Body of pancreas (tissue), 4 donors: Measurements from ENCODE around the gene KCNN3. TPM values are rescaled to one million over a fixed set of nuclear protein-coding genes. Genes with fewer than 3 reads are reported as not detected.
"Not testable (repeated sequence)": the region's sequence is repeated elsewhere in the genome, so short reads cannot be mapped to it uniquely, and the experiment has no call there.

Source experiments
- ATAC-seq: fragments of 150-250 bp; one replicate; pipeline ENCODE4 v1.9.1; 2016
- DNase-seq, 4 donors: peaks; one replicate each; pipeline ENCODE4 v3.0.0-alpha.2; 2019
- H3K27ac ChIP-seq, 4 donors: fragments of 200-600 bp; sonication (generic); 1 replicate in 3 of 4; 2 replicates in 1 of 4; pipeline versions ENCODE4 v1.5.1 to v1.6.1; 2016 to 2019; ENCODE audit warnings: mild to moderate bottlenecking in 1 of 4, mixed read lengths in 1 of 4, moderate library complexity in 1 of 4
- H3K27me3 ChIP-seq, 2 donors: fragments of 200-600 bp; sonication (generic); one replicate each; pipeline ENCODE4 v1.6.0; 2016; ENCODE audit warnings: mild to moderate bottlenecking in 1 of 2
- H3K36me3 ChIP-seq, 2 donors: fragments of 200-600 bp; sonication (generic); replicated peaks in 1 of 2; 2 replicates each; pipeline ENCODE4 v1.5.1; 2016; ENCODE audit warnings: low read depth in 2 of 2; ENCODE audit not compliant: insufficient read depth in 1 of 2
- H3K4me1 ChIP-seq: fragments of 200-600 bp; sonication (generic); one replicate; pipeline ENCODE4 v1.6.0; 2016
- H3K4me3 ChIP-seq, 2 donors: fragments of 200-600 bp; sonication (generic); 1 replicate in 1 of 2; 2 replicates in 1 of 2; pipeline ENCODE4 v1.5.1; 2016 to 2019
- H3K9me3 ChIP-seq, 3 donors: fragments of 200-600 bp; sonication (generic); 1 replicate in 2 of 3; 2 replicates in 1 of 3; pipeline ENCODE4 v1.5.1; 2016
- POLR2A ChIP-seq, 3 donors: fragments of 450-650 bp; IDR thresholded peaks; one replicate each; pipeline ENCODE4 v1.6.1; 2016; ENCODE audit warnings: antibody characterized with exemption in 3 of 3, mild to moderate bottlenecking in 2 of 3
- WGBS, 2 donors: methylation state at CpG; one replicate each; pipeline ENCODE4 v1.1.5; 2017; 5-methylcytosine and 5-hydroxymethylcytosine counted together
- intact Hi-C: fragments of 100-400 bp; cut with DNase I; formaldehyde crosslinking; loops from one replicate; pipeline ENCODE4 v1.15.1; 2023
- total RNA-seq, 2 donors: library from RNA; depleted of rRNA; stranded (reverse); fragments of >200 nt; gene quantifications; one replicate each; pipeline ENCODE4 v1.1.0, GENCODE V29; 2016
- TF ChIP-seq, protein P1 (sequence below), 7 experiments: fragments of 450-650 bp in 4 of 7; fragments of 200-600 bp in 3 of 7; sonication (generic) in 3 of 7; IDR thresholded peaks; one replicate each; pipeline ENCODE4 v1.5.1; 2016 to 2019; ENCODE audit warnings: antibody characterized with exemption in 7 of 7

The KCNN3 gene
- total RNA-seq, 2 donors from 2014 or later: 0.33 to 1.6 TPM

DNA sequence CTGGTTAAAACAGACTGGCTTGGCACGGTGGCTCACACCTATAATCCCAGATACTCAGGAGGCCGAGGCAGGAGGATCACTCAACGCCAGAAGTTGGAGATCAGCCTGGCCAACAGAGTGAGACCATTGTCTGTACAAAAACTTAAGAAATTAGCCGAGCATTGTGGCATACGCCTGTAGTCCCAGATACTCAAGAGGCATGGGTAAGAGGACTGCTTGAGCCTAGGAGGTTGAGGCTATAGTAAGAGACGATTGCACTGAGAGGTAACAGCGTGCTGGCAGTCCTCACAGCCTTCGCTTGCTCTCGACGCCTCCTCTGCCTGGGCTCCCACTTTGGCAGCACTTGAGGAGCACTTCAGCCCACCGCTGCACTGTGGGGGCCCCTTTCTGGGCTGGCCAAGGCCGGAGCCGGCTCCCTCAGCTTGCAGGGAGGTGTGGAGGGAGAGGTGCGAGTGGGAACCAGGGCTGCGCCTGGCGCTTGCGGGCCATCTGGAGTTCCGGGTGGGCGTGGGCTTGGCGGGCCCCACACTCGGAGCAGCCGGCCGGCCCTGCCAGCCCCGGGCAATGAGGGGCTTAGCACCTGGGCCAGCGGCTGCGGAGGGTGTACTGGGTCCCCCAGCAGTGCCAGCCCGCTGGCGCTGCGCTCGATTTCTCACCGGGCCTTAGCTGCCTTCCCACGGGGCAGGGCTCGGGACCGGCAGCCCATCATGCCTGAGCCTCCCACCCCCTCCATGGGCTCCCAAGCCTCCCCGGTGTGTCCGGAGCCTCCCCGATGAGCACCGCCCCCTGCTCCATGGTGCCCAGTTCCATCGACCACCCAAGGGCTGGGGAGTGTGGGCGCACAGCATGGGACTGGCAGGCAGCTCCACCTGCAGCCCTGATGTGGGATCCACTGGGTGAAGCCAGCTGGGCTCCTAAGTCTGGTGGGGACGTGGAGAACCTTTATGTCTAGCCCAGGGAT lies 199.5 kb downstream of the KCNN3 start:
- DNase-seq, H3K27me3 ChIP-seq, H3K36me3 ChIP-seq, intact Hi-C loops, ATAC-seq, H3K4me1 ChIP-seq, H3K27ac ChIP-seq, H3K9me3 ChIP-seq, H3K4me3 ChIP-seq: not testable (repeated sequence)
- 75 to 82% methylated on average over 19 to 20 of the region's 41 CpGs for WGBS, 2 donors

DNA sequence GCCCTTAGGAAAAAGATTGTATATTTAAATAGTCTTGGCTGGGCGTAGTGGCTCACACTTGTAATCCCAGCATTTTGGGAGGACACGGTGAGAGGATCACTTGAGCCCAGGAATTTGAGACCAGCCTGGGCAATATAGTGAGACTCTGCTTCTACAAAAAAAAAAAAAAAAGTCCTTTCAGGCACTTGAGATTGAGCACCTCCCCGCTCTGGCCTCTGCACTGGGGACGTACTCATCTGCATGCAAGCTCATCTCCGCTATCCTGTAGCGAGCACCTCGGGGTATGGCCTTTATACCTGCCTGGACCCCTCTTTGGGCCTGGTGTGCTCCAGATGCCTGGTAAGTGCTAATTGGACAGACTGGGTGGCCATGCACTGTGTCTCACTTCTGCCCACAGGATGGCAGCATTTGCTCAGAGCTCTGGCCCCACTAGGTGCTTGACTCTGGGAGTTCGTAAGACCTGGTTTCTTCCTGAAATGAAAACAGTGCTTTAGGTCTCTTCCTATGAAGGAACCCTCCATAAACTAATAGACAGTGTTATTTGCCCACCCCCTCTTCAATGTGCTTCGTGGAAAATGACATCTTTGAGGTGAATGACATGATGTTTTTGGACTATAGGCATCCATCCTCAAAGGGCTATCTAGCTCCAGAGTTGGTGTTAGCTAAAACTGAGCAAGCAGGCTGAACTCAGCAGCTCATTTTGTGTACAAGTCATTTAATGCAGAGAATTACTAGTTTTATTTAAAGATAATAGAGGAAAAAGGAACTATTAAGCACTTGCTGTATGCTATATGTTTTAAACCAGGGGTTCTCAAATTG lies 200.4 kb downstream of the KCNN3 start:
- TF ChIP-seq POLR2A (IDR thresholded peaks at IDR 0.05): no peak
- TF ChIP-seq, protein P1, sequence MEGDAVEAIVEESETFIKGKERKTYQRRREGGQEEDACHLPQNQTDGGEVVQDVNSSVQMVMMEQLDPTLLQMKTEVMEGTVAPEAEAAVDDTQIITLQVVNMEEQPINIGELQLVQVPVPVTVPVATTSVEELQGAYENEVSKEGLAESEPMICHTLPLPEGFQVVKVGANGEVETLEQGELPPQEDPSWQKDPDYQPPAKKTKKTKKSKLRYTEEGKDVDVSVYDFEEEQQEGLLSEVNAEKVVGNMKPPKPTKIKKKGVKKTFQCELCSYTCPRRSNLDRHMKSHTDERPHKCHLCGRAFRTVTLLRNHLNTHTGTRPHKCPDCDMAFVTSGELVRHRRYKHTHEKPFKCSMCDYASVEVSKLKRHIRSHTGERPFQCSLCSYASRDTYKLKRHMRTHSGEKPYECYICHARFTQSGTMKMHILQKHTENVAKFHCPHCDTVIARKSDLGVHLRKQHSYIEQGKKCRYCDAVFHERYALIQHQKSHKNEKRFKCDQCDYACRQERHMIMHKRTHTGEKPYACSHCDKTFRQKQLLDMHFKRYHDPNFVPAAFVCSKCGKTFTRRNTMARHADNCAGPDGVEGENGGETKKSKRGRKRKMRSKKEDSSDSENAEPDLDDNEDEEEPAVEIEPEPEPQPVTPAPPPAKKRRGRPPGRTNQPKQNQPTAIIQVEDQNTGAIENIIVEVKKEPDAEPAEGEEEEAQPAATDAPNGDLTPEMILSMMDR (IDR thresholded peaks at IDR 0.05): peak; percentile 28 to 79 (median 68)
- no peaks in the 10 kb centered on the region for H3K4me1 ChIP-seq
- H3K36me3 ChIP-seq: no peaks in the 10 kb centered on the region
- no peak overlapping the region for H3K27ac ChIP-seq
- H3K4me3 ChIP-seq: no peak overlapping the region
- no peaks in the 10 kb centered on the region for H3K27me3 ChIP-seq
- intact Hi-C loops: loop anchor here (5.0 kb wide), 1 partner anchor 213 kb away; no protein-coding TSS in a partner anchor
- H3K9me3 ChIP-seq: no peaks in the 10 kb centered on the region
- ATAC-seq (peak; percentile 91), DNase-seq (peak; percentile 64 to 78 (median 74))
- 60 to 64% methylated on average over 7 to 9 of the region's 9 CpGs for WGBS, 2 donors

DNA sequence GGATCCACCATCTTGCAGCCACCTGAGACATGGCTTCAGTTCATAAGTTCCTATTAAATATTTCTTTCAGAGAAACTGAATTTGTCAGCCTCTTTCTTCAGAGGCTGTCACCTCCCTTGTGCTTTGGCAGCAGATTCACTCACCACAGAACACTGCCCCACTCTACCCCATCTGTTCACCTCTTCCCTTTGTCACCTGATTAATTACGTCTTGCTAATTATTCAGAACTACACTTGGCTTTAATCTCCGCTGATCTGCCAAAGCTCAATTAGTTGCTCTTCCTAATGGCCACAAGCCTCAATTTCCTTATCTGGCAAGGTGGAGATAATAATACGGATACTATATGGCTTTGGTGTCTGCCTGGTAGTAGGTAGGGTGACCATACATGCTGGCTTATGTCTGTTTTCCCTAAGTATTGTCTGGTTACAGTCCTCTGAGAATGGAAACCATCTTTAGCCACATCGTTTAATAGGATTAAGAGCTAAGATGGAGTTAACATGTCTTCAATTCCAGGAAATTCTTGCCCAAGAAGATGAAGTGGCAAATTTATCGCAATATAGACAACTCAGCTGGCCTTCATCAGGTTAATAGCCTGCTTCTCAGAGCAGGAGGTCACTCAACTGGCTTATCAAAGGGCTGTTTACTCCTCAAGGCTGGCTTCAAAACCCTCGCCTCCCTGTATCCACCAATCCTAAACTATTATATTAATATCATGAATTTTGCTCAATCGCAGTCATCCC lies 203.9 kb downstream of the KCNN3 start:
- intact Hi-C loops: loop anchor here (5.0 kb wide), 1 partner anchor 216 kb away; no protein-coding TSS in a partner anchor
- no peak for TF ChIP-seq POLR2A (IDR thresholded peaks at IDR 0.05)
- TF ChIP-seq, protein P1 (IDR thresholded peaks at IDR 0.05): no peak
- DNase-seq (no peak), ATAC-seq (no peak)
- H3K4me1 ChIP-seq: no peaks in the 10 kb centered on the region
- H3K36me3 ChIP-seq: no peaks in the 10 kb centered on the region
- H3K4me3 ChIP-seq: no peak overlapping the region
- 65 to 73% methylated on average over 7 of the region's 7 CpGs for WGBS, 2 donors
- no peaks in the 10 kb centered on the region for H3K27me3 ChIP-seq
- no peaks in the 10 kb centered on the region for H3K9me3 ChIP-seq
- H3K27ac ChIP-seq: no peak overlapping the region

DNA sequence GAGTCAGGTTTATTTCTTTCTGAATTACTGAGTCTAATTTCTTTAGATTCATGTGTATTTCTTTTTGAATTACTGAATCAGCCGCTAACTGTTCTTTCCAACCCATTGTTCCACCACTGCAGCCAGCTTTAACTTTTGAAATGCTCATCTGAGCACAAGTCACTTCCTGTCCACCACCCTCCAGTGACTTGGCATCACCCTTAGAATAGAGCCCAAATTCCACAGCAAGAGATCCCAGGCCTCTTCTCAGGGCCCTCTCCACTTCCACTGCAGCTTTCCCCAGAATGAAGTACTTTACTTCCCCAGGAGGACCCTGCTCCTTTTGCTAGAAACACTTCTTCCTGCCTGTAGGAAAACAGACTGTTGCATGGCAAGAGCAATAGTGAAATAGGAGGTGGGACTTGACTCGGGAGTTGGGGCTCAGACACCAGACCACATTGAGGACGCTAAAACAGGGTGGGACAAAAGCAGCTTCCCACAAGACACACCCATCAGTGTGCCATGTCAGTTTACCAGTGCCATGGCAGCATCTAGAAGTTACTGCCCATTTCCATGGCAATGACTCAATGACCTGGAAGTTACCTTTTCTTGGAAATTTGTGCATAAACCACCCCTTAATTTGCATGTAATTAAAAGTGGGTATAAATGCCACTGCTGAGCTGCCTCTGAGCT lies 205.6 kb downstream of the KCNN3 start:
- Histone ChIP-seq H3K4me3 (no peak overlapping the region), H3K27me3 (no peaks in the 10 kb centered on the region), H3K4me1 (no peaks in the 10 kb centered on the region), H3K36me3 (no peaks in the 10 kb centered on the region), H3K27ac (no peak overlapping the region), H3K9me3 (no peaks in the 10 kb centered on the region)
- ATAC-seq (no peak), DNase-seq (no peak)
- 65 to 78% methylated on average over 2 to 3 of the region's 3 CpGs for WGBS, 2 donors
- intact Hi-C loops: loop anchor here (5.0 kb wide), 1 partner anchor 218 kb away; no protein-coding TSS in a partner anchor
- no peak for TF ChIP-seq POLR2A (IDR thresholded peaks at IDR 0.05)

DNA sequence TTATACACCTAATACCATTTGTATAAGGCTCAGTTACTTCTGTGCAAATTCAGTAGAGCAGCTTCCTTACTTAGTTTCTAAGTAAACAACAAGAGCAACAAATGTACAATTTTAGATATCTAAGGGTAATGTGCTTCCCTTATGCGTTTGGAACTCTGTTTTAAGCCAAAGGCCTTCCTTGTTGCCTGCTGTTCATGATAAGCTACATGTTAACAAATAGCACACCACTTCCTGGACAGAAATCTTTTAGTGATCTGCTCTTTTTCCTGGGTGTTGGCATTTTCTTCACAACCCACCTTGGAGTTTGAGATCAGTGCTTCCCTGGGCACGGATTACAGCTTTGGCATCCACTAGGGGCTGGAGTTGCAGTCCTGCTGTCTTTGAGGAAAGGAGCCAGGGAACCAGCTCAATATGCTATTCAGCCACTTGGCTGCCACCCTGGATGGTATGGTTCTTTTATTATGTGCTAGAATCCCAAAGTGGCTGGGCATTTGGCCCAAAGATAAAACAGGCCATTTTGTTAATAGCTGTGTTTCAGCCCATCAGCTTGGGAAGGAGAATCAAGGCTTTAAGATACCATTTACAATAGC lies 206.5 kb downstream of the KCNN3 start:
- WGBS, 2 donors: 30 to 48% methylated on average over 2 of the region's 2 CpGs
- ATAC-seq: no peak
- Histone ChIP-seq H3K4me3 (no peak overlapping the region), H3K27ac (no peak overlapping the region), H3K4me1 (no peaks in the 10 kb centered on the region), H3K9me3 (no peaks in the 10 kb centered on the region), H3K27me3 (no peaks in the 10 kb centered on the region), H3K36me3 (no peaks in the 10 kb centered on the region)
- intact Hi-C loops: no loop called here
- TF ChIP-seq, protein P1 (IDR thresholded peaks at IDR 0.05): no peak
- no peak for TF ChIP-seq POLR2A (IDR thresholded peaks at IDR 0.05)
- no peak for DNase-seq
